Endothelial cell of umbilical vein (primary cell): ENCODE measurements around the gene CDX2. TPM values are rescaled to one million over a fixed set of nuclear protein-coding genes. Genes with fewer than 3 reads are reported as not detected.

Experiments used
- BruUV-seq: library from RNA; stranded (reverse); fragments of 400-500 nt; replicated peaks from 2 replicates; lab custom pipeline; 2021; lab: Mats Ljungman, UMichigan
- CTCF ChIA-PET: fragments of 300-600, 350-600 bp; sonication (Branson Sonifier 250); formaldehyde crosslinking; loops from one replicate; lab custom pipeline; 2021; ENCODE audit warnings: antibody characterized with exemption, inconsistent platforms; lab: Charles Lee
- POLR2A ChIA-PET: fragments of 300-600, 350-600 bp; sonication (Branson Sonifier 250); formaldehyde crosslinking; loops from one replicate; lab custom pipeline; 2021; ENCODE audit warnings: antibody characterized with exemption, inconsistent platforms; lab: Charles Lee
- DNase-seq: peaks from one replicate; pipeline ENCODE4 v3.0.0-alpha.2; 2011; ENCODE audit warnings: low read depth, low spot score
- FAIRE-seq: peaks from 2 replicates; lab custom pipeline; 2011; peaks lifted over from hg19 to GRCh38; lab: Jason Lieb, UNC
- H2AFZ ChIP-seq: 2 replicates; pipeline ENCODE4 v1.6.0; 2012; ENCODE audit warnings: low read depth, low read length, control low read depth, inconsistent platforms
- H3K27ac ChIP-seq: 2 replicates; pipeline ENCODE4 v1.5.1; 2011; ENCODE audit warnings: low read depth, mild to moderate bottlenecking, control low read depth, low read length, moderate library complexity; ENCODE audit not compliant: insufficient read depth
- H3K27me3 ChIP-seq, 2 experiments: 2 replicates each; pipeline versions ENCODE4 v1.6.0 to v1.6.1; 2011; ENCODE audit warnings: low read length in 2 of 2, mixed read lengths in 1 of 2; ENCODE audit not compliant: control insufficient read depth in 2 of 2, insufficient read depth in 2 of 2
- H3K36me3 ChIP-seq, 2 experiments: 2 replicates in 1 of 2; 3 replicates in 1 of 2; pipeline ENCODE4 v1.5.1; 2011; ENCODE audit warnings: low read length in 2 of 2, mild to moderate bottlenecking in 1 of 2, moderate library complexity in 1 of 2; ENCODE audit not compliant: control insufficient read depth in 2 of 2, insufficient read depth in 2 of 2; ENCODE audit errors: extremely low read depth in 1 of 2
- H3K4me1 ChIP-seq: 3 replicates; pipeline ENCODE4 v1.5.1; 2011; ENCODE audit warnings: mild to moderate bottlenecking, low read length; ENCODE audit not compliant: control insufficient read depth, insufficient read depth; ENCODE audit errors: extremely low read depth
- H3K4me2 ChIP-seq: 2 replicates; pipeline ENCODE4 v1.6.1; 2011; ENCODE audit warnings: low read length, control low read depth, mixed read lengths; ENCODE audit not compliant: insufficient read depth
- H3K4me3 ChIP-seq, 3 experiments: fragments of 200-600 bp in 1 of 3; sonication (generic), shearing (Covaris generic) in 1 of 3; replicated peaks in 1 of 3; 2 replicates each; pipeline ENCODE4 v1.5.1; 2011 to 2016; ENCODE audit warnings: control low read depth in 3 of 3, low read length in 3 of 3, mild to moderate bottlenecking in 2 of 3, inconsistent platforms in 1 of 3, low read depth in 1 of 3, moderate library complexity in 1 of 3; ENCODE audit not compliant: insufficient read depth in 1 of 3
- H3K79me2 ChIP-seq: 2 replicates; pipeline ENCODE4 v1.6.0; 2012; ENCODE audit warnings: low read length, inconsistent platforms; ENCODE audit not compliant: control insufficient read depth, insufficient read depth
- H3K9ac ChIP-seq: replicated peaks from 2 replicates; pipeline ENCODE3; 2011; ENCODE audit warnings: low read length, control low read depth; ENCODE audit not compliant: insufficient read depth; ENCODE audit errors: extremely low read depth
- H3K9me1 ChIP-seq: replicated peaks from 3 replicates; pipeline ENCODE4 v1.6.0; 2011; ENCODE audit warnings: mild to moderate bottlenecking, low read length; ENCODE audit not compliant: control insufficient read depth, insufficient read depth; ENCODE audit errors: extremely low read depth
- H3K9me3 ChIP-seq: replicated peaks from 2 replicates; pipeline ENCODE4 v1.5.1; 2012; ENCODE audit warnings: low read length, inconsistent platforms; ENCODE audit not compliant: control insufficient read depth, insufficient read depth
- H4K20me1 ChIP-seq: replicated peaks from 2 replicates; pipeline ENCODE3; 2011; ENCODE audit warnings: mild to moderate bottlenecking, low read length; ENCODE audit not compliant: control insufficient read depth, insufficient read depth; ENCODE audit errors: extremely low read depth
- EZH2 ChIP-seq: IDR thresholded peaks from 2 replicates; pipeline ENCODE4 v1.6.1; 2012; ENCODE audit warnings: borderline replicate concordance, low read depth, mild to moderate bottlenecking, moderate library complexity, low read length, inconsistent platforms; ENCODE audit not compliant: severe bottlenecking
- FOS ChIP-seq: IDR thresholded peaks from 2 replicates; pipeline ENCODE4 v1.6.1; 2011; ENCODE audit warnings: mild to moderate bottlenecking, low read length, moderate library complexity, borderline replicate concordance; ENCODE audit not compliant: insufficient read depth
- JUN ChIP-seq: IDR thresholded peaks from 2 replicates; pipeline ENCODE4 v1.6.1; 2011; ENCODE audit warnings: borderline replicate concordance, low read depth; ENCODE audit not compliant: insufficient read length, insufficient read depth
- MYC ChIP-seq: IDR thresholded peaks from one replicate; pipeline ENCODE4 v1.6.1; 2011; ENCODE audit warnings: mild to moderate bottlenecking, low read depth, low read length
- POLR2A ChIP-seq: IDR thresholded peaks from 2 replicates; pipeline ENCODE4 v1.6.1; 2012; ENCODE audit warnings: low read depth, mild to moderate bottlenecking, control low read depth, low read length
- dilution Hi-C: fragments of 300-500 bp; cut with MboI; formaldehyde crosslinking; loops from one replicate; pipeline ENCODE4 v1.15.0; 2019; ENCODE audit warnings: low sequenced_read_pairs; ENCODE audit not compliant: extremely low pct_ligation_motif_present
- intact Hi-C: fragments of 100-400 bp; cut with micrococcal nuclease; formaldehyde crosslinking; loops from one replicate; pipeline ENCODE4 v1.10.0; 2022
- polyA plus RNA-seq, 4 experiments: library from polyadenylated mRNA; depleted of rRNA in 3 of 4; stranded (reverse) in 3 of 4; unstranded in 1 of 4; fragments of >200 nt; gene quantifications; 2 replicates each; pipeline versions ENCODE4 v1.2.1 to v1.2.3, GENCODE V29; 2011 to 2012; ENCODE audit warnings: missing spikeins in 1 of 4
- total RNA-seq: library from RNA; stranded (reverse); gene quantifications from 2 replicates; pipeline ENCODE4 v1.2.3, GENCODE V29; 2021

CDX2 gene
- total and polyA plus RNA-seq, 2 donors (not counting 3 experiments of a cell fraction or from before 2014, with no cell fraction given): not detected

DNA sequence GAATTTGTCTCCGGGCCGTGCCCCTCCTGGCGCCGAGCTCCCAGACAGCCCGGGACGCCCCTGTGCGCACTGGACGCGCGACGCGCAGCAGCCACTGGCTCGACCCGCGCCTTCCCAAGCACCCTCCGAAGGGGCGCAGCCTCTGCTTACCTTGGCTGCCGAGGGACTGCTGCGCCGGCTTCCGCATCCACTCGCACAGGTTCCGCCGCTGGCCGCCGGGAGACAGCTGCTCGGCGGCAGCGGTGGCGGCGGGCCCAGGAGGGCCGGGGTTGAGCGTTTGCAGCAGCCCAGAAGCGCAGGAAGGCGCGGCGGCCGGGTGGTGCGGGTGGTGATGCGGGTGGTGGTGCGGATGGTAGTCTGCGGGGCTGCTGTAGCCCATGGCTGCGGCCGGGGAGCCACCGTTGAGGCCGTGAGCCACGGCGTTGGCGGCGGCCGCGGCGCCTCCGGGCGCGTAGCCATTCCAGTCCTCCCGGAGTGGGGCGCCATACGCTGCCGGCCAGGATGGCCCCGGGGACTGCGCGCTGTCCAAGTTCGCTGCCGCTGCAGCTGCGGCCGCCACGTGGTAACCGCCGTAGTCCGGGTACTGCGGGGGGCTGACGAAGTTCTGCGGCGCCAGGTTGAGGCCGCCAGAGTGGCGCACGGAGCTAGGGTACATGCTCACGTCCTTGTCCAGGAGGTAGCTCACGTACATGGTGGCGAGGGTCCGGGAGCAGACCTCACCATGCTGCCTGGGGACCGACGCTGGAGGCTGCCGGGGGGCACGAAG lies 616 bp downstream of the CDX2 start:
- ChIA-PET CTCF (interaction anchor here (0.9 to 1.3 kb wide), 3 partner anchors 16 to 606 kb away, joined by 3 to 5 read pairs (median 4); no protein-coding TSS in a partner anchor), POLR2A (no interaction called here)
- intact Hi-C loops: no loop called here
- H2AFZ ChIP-seq: no peak overlapping the region
- dilution Hi-C loops: no loop called here
- no peaks in the 10 kb centered on the region for H3K9me3 ChIP-seq
- H3K9me1 ChIP-seq: no peaks in the 10 kb centered on the region
- FAIRE-seq (no peak), DNase-seq (no peak)
- no peaks in the 10 kb centered on the region for H3K79me2 ChIP-seq
- H3K27me3 ChIP-seq: peaks cover 87 to 99% of the 10 kb centered on the region in 2 experiments
- H3K36me3 ChIP-seq: no peaks in the 10 kb centered on the region
- no peak overlapping the region for H3K4me3 ChIP-seq
- no peaks in the 10 kb centered on the region for H4K20me1 ChIP-seq
- BruUV-seq: no TSS peak
- no peak overlapping the region for H3K27ac ChIP-seq
- H3K9ac ChIP-seq: no peak overlapping the region
- TF ChIP-seq JUN (no peak), EZH2 (peak; percentile 71), FOS (no peak)
- no peak overlapping the region for H3K4me2 ChIP-seq
- no peaks in the 10 kb centered on the region for H3K4me1 ChIP-seq

DNA sequence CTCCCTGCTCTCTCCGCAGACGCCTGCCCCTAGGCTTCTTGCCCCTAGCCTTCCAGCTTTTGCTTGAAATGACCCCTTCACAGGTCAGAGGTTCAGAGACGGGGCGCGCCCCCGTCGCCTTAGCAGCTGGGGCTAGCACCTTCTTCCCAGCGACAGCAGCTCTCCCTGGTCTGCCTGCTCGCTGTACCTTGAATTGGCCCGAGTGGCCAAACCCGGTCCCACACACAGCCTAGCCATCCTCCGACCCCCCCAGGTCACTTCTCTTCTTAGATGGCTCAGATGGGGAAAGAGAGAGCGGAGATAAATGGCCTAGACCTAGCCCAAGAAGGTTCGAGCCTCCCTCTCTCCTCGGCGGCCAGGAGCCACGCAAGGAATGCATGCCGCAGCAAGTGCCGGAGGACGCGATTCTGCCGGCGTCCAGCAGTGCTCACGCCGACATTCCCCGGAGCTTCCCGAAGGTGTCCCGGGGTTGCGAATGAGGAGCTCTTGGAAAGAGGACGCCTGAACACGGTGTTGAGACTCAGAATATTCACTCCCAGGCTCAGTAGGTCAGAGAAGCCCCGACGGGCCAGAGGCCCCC lies 1.3 kb downstream of the CDX2 start:
- H3K27ac ChIP-seq: no peak overlapping the region
- BruUV-seq: no TSS peak
- dilution Hi-C loops (no loop called here), intact Hi-C loops (no loop called here)
- H4K20me1 ChIP-seq: no peaks in the 10 kb centered on the region
- no peak overlapping the region for H3K4me3 ChIP-seq
- no peak for DNase-seq
- H3K9me1 ChIP-seq: no peaks in the 10 kb centered on the region
- no peaks in the 10 kb centered on the region for H3K4me1 ChIP-seq
- H3K79me2 ChIP-seq: no peaks in the 10 kb centered on the region
- peaks cover 89 to 99% of the 10 kb centered on the region in 2 experiments for H3K27me3 ChIP-seq
- ChIA-PET CTCF (interaction anchor here (0.9 to 1.3 kb wide), 3 partner anchors 17 to 606 kb away, joined by 3 to 5 read pairs (median 4); no protein-coding TSS in a partner anchor), POLR2A (no interaction called here)
- no peaks in the 10 kb centered on the region for H3K9me3 ChIP-seq
- no peak overlapping the region for H3K4me2 ChIP-seq
- no peaks in the 10 kb centered on the region for H3K36me3 ChIP-seq
- FAIRE-seq: no peak
- no peak overlapping the region for H2AFZ ChIP-seq
- H3K9ac ChIP-seq: no peak overlapping the region
- no peak for TF ChIP-seq MYC
- TF ChIP-seq JUN: no peak
- TF ChIP-seq EZH2: peak; percentile 54
- no peak for TF ChIP-seq POLR2A
